AG09319 (cell line): Measurements from ENCODE around the gene GNG7.

Experiments
- DNase-seq: peaks from one replicate; pipeline ENCODE4 v3.0.0-alpha.2; 2010; ENCODE audit warnings: low read depth; ENCODE audit errors: extremely low read depth
- CTCF ChIP-seq: IDR thresholded peaks from 2 replicates; pipeline ENCODE4 v1.5.1; 2011; ENCODE audit warnings: low read depth, mild to moderate bottlenecking, inconsistent platforms, low read length, moderate library complexity

Gene GNG7

GRCh38 chr19:2555422-2556220, 146.9 kb downstream of the GNG7 start:
- DNase-seq, result no peak
- TF ChIP-seq CTCF, result no peak

- no peak for TF ChIP-seq CTCF
- no peak for DNase-seq
These were observed 147.6 kb downstream of the GNG7 start for GRCh38 chr19:2554856-2555255.

GRCh38 chr19:2553510-2553909, 149.0 kb downstream of the GNG7 start:
- DNase-seq, result no peak
- TF ChIP-seq CTCF, result no peak

- no peak for DNase-seq
- TF ChIP-seq CTCF, result no peak
These were observed 149.6 kb downstream of the GNG7 start for GRCh38 chr19:2552859-2553258.

DNA sequence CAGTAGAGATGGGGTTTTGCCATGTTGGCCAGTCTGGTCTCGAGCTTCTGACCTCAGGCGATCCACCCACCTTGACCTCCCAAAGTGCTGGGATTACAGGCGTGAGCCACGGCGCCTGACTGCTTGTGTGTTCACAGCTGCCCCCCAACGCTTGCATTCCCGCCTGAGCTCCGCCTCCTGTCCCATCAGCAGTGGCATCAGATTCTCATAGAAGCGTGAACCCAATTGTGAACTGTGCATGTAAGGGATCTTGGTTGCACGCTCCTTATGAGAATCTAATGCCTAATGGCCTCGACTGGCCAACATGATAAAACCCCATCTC, 150.7 kb downstream of the GNG7 start:
- no peak for TF ChIP-seq CTCF
- no peak for DNase-seq

- no peak for DNase-seq
- TF ChIP-seq CTCF, result no peak
These were observed 151.2 kb downstream of the GNG7 start for GRCh38 chr19:2551172-2551863.

DNA sequence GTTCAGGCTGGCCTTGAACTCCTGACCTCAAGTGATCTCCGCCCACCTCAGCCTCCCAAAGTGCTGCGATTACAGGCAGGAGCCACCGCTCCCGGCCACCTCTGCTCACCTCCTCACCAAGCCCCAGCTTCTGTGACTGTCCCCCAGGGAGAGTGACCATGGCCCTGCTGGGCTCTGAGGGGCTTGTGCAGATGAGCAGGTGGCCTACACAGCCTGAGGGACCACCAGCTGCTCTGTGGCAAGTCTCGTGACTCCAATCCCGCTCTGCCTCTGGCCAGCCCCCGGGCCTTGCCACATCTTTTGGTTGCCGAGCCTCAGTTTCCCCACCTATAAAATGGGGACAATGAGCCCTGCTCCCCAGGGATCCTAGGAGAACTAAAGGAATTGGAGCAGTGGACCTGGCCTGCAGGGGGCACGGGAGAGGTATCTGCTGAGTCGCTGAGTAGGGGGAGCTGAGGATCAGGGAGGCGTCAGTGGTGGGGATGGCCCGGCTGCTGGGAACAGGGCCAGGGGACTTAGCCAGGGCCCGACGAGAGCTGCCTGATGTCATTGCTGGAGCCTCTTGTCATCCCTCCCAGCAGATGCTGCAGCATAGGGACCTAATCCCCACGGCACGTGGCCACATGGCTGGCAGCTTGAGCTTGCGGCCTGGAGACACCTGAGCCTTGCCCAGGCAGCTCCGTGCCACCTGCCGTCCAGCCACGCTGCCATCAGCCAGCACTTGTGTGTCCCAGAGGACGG, 151.9 kb downstream of the GNG7 start:
- TF ChIP-seq CTCF, result no peak

More for the DNA sequence above, 151.9 kb downstream of the GNG7 start:
- no peak for DNase-seq
